ENCODE data around the gene HSD11B2. TPM values are rescaled to one million over a fixed set of nuclear protein-coding genes. Genes with fewer than 3 reads are reported as not detected.

The HSD11B2 gene
- total RNA-seq, 1 experiment from 2014 or later: 10.2 TPM

- peaks cover 22% of the 10 kb centered on the region for H3K36me3 Mint-ChIP-seq (ENCODE audit: insufficient read depth, unreplicated experiment)
- intact Hi-C loops (cut with micrococcal nuclease; ENCODE audit: unreplicated experiment): no loop called here
- H3K27me3 Mint-ChIP-seq (ENCODE audit: unreplicated experiment): no peaks in the 10 kb centered on the region
These were observed 16.7 kb downstream of the HSD11B2 start for GRCh38 chr16:67447508-67448076.

DNA sequence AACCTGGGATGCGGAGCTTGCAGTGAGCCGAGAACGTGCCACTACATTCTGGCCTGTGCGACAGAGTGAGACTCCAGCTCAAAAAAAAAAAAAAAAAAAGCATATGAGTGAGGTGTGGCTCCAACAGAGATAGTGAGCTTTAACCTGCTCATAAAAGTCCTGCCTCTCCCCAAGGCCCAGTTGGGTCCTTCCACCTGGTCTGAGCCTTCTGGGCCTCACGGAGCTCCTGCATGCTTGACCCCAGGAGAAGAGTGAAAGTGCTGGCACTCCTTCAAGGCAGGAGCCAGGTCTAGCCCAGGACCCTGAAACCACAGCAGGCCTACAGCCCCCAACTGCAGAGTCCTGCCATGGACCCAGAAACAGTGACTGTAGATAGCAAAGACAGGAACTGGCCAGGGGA is 17.7 kb downstream of the HSD11B2 start:
- BruUV-seq (replicated peaks): no TSS peak
- Mint-ChIP-seq H3K27ac (ENCODE audit: unreplicated experiment) (no peak overlapping the region), H3K27me3 (ENCODE audit: unreplicated experiment) (no peaks in the 10 kb centered on the region), H3K4me3 (ENCODE audit: low read depth, unreplicated experiment) (no peak overlapping the region), H3K36me3 (ENCODE audit: insufficient read depth, unreplicated experiment) (peaks cover 22% of the 10 kb centered on the region), H3K9me3 (ENCODE audit: low read depth, unreplicated experiment) (no peaks in the 10 kb centered on the region), H3K4me1 (ENCODE audit: low read depth, unreplicated experiment) (peaks cover 22% of the 10 kb centered on the region)
- no peak for TF ChIP-seq CTCF (IDR thresholded peaks at IDR 0.05; ENCODE audit: unreplicated experiment)
- no peak for DNase-seq
- intact Hi-C loops (cut with micrococcal nuclease; ENCODE audit: unreplicated experiment): no loop called here
- CTCF ChIA-PET: interaction anchor here (0.8 to 1.7 kb wide), 5 partner anchors 14 to 188 kb away, joined by 4 to 7 read pairs (median 5); partner anchors contain the start of gene HSD11B2

More at GRCh38 chr16:67447508-67448076, 16.7 kb downstream of the HSD11B2 start:
- H3K4me3 Mint-ChIP-seq (ENCODE audit: low read depth, unreplicated experiment): no peak overlapping the region
- no TSS peak for BruUV-seq (replicated peaks)
- H3K27ac Mint-ChIP-seq (ENCODE audit: unreplicated experiment): no peak overlapping the region
- peaks cover 22% of the 10 kb centered on the region for H3K4me1 Mint-ChIP-seq (ENCODE audit: low read depth, unreplicated experiment)
- no peaks in the 10 kb centered on the region for H3K9me3 Mint-ChIP-seq (ENCODE audit: low read depth, unreplicated experiment)
- CTCF ChIA-PET: interaction anchor here (0.5 to 1.7 kb wide), 12 partner anchors 9 to 200 kb away, joined by 3 to 20 read pairs (median 4); partner anchors contain the start of genes FHOD1 and HSD11B2
- TF ChIP-seq CTCF (IDR thresholded peaks at IDR 0.05; ENCODE audit: unreplicated experiment): peak; percentile 79
- DNase-seq: peak; percentile 87

- H3K27ac Mint-ChIP-seq (ENCODE audit: unreplicated experiment): no peak overlapping the region
- no peak overlapping the region for H3K4me3 Mint-ChIP-seq (ENCODE audit: low read depth, unreplicated experiment)
- H3K36me3 Mint-ChIP-seq (ENCODE audit: insufficient read depth, unreplicated experiment): peaks cover 22% of the 10 kb centered on the region
- DNase-seq: no peak
- no peak for TF ChIP-seq CTCF (IDR thresholded peaks at IDR 0.05; ENCODE audit: unreplicated experiment)
- H3K4me1 Mint-ChIP-seq (ENCODE audit: low read depth, unreplicated experiment): peaks cover 22% of the 10 kb centered on the region
- H3K9me3 Mint-ChIP-seq (ENCODE audit: low read depth, unreplicated experiment): no peaks in the 10 kb centered on the region
- no TSS peak for BruUV-seq (replicated peaks)
- CTCF ChIA-PET: interaction anchor here (0.8 to 1.2 kb wide), 3 partner anchors 13 to 21 kb away, joined by 3 to 4 read pairs (median 4); no protein-coding TSS in a partner anchor
- intact Hi-C loops (cut with micrococcal nuclease; ENCODE audit: unreplicated experiment): no loop called here
- H3K27me3 Mint-ChIP-seq (ENCODE audit: unreplicated experiment): no peaks in the 10 kb centered on the region
These were observed 18.4 kb downstream of the HSD11B2 start for GRCh38 chr16:67449336-67449735.

DNA sequence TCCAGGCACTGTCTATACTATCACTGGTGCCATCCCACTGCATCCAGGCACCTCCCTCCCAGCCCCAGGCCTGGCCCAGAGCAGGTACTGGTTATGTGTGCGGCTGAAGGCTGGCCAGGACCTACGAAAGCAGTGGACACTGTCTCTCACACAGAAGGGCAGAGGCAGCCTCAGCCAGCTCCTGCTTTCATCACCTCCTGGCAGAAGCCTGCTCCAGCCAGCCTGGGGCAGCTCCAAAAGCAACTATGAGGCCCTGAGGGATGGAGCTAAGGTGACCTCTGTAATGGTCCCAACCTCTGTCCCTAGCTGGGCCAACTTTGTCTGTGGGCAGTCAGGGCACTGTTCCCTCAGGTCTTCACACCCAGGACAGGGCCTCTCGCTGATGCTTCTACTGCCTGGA is 18.8 kb downstream of the HSD11B2 start:
- intact Hi-C loops (cut with micrococcal nuclease; ENCODE audit: unreplicated experiment): no loop called here
- H3K4me3 Mint-ChIP-seq (ENCODE audit: low read depth, unreplicated experiment): no peak overlapping the region
- H3K4me1 Mint-ChIP-seq (ENCODE audit: low read depth, unreplicated experiment): peaks cover 22% of the 10 kb centered on the region
- no peak overlapping the region for H3K27ac Mint-ChIP-seq (ENCODE audit: unreplicated experiment)
- no TSS peak for BruUV-seq (replicated peaks)
- DNase-seq: no peak
- CTCF ChIA-PET: interaction anchor here (0.8 to 1.2 kb wide), 4 partner anchors 12 to 22 kb away, joined by 3 to 4 read pairs (median 4); partner anchors contain the start of gene HSD11B2
- no peaks in the 10 kb centered on the region for H3K9me3 Mint-ChIP-seq (ENCODE audit: low read depth, unreplicated experiment)
- peaks cover 22% of the 10 kb centered on the region for H3K36me3 Mint-ChIP-seq (ENCODE audit: insufficient read depth, unreplicated experiment)
- TF ChIP-seq CTCF (IDR thresholded peaks at IDR 0.05; ENCODE audit: unreplicated experiment): no peak
- H3K27me3 Mint-ChIP-seq (ENCODE audit: unreplicated experiment): no peaks in the 10 kb centered on the region

Data from Calu3 (cell line).